ENCODE results near the gene IFRD2. TPM values are rescaled to one million over a fixed set of nuclear protein-coding genes. Genes with fewer than 3 reads are reported as not detected.
A peak's percentile ranks its signal among the peaks of the same experiment; 100 is the strongest.

Gene IFRD2
- total and polyA plus RNA-seq, 9 of the 15 experiments (the other 6 are each of a cell fraction or from before 2014, with no cell fraction given) = 30.5 to 115 (median 52.8) TPM

- no peak for TF ChIP-seq MTA2 (IDR thresholded peaks at IDR 0.05; ENCODE audit: low read depth)
- TF ChIP-seq AFF4 (CRISPR knock-in tag; IDR thresholded peaks at IDR 0.05) = 0 out of 2 replicates have a peak, but pooled peaks have one; percentile 56
- no peak for TF ChIP-seq ZBTB5 (IDR thresholded peaks at IDR 0.05)
- TF ChIP-seq REST (IDR thresholded peaks at IDR 0.05; ENCODE audit: borderline replicate concordance) = no peak
- TF ChIP-seq REST (CRISPR knock-in tag; IDR thresholded peaks at IDR 0.05; ENCODE audit: low read depth) = peak; percentile 51; the same call in 1 of the 2 replicates
- no peak for TF ChIP-seq OTX1 (CRISPR knock-in tag; IDR thresholded peaks at IDR 0.05)
- no peak for TF ChIP-seq SRSF1 (IDR thresholded peaks at IDR 0.05; ENCODE audit: low read depth, low read length)
- no peak for TF ChIP-seq HOMEZ (CRISPR knock-in tag; IDR thresholded peaks at IDR 0.05)
- TF ChIP-seq TAF15 (IDR thresholded peaks at IDR 0.05; ENCODE audit: low read depth, low read length) = no peak
- no peak for TF ChIP-seq CBFA2T3 (IDR thresholded peaks at IDR 0.05)
- no peak for TF ChIP-seq BACH1 (tag; IDR thresholded peaks at IDR 0.05)
Measured at GRCh38 chr3:50340448-50341329, 48.5 kb upstream of the IFRD2 start, which contains the start of gene RASSF1 (continued).
